Kidney epithelial cell (primary cell): ENCODE results near the gene WTIP. TPM values are rescaled to one million over a fixed set of nuclear protein-coding genes. Genes with fewer than 3 reads are reported as not detected.
A peak's percentile ranks its signal among the peaks of the same experiment; 100 is the strongest.

Experiments used
- DNase-seq: peaks from one replicate; pipeline ENCODE4 v3.0.0-alpha.2; 2010; ENCODE audit warnings: low read depth
- H3K27me3 ChIP-seq: 2 replicates; pipeline ENCODE4 v1.6.0; 2011; ENCODE audit warnings: low read length; ENCODE audit not compliant: control insufficient read depth, insufficient read depth
- H3K36me3 ChIP-seq: 2 replicates; pipeline ENCODE4 v1.5.1; 2011; ENCODE audit warnings: low read length; ENCODE audit not compliant: control insufficient read depth, insufficient read depth
- H3K4me3 ChIP-seq: 2 replicates; pipeline ENCODE4 v1.5.1; 2011; ENCODE audit warnings: low read depth, mild to moderate bottlenecking, control low read depth, low read length
- CTCF ChIP-seq: IDR thresholded peaks from 2 replicates; pipeline ENCODE4 v1.5.1; 2011; ENCODE audit warnings: mild to moderate bottlenecking, moderate library complexity, low read length, control low read depth, inconsistent platforms; ENCODE audit not compliant: insufficient read depth, poor library complexity, severe bottlenecking
- total RNA-seq: library from RNA; depleted of rRNA; stranded (reverse); fragments of >200 nt; gene quantifications from 2 replicates; pipeline ENCODE4 v1.2.3, GENCODE V29; 2015

The WTIP gene
- total RNA-seq, 1 donor from 2014 or later = 33.4 TPM

- no peaks in the 10 kb centered on the region for H3K27me3 ChIP-seq
- peak; percentile 5 for TF ChIP-seq CTCF
- no peak for DNase-seq
- no peak overlapping the region for H3K4me3 ChIP-seq
- H3K36me3 ChIP-seq = no peaks in the 10 kb centered on the region
Measured at GRCh38 chr19:34555447-34555846, 73.9 kb downstream of the WTIP start.

GRCh38 chr19:34556488-34556887 lies 74.9 kb downstream of the WTIP start:
- Histone ChIP-seq H3K36me3 (no peaks in the 10 kb centered on the region), H3K4me3 (no peak overlapping the region), H3K27me3 (no peaks in the 10 kb centered on the region)
- peak; percentile 17 for TF ChIP-seq CTCF
- no peak for DNase-seq

- TF ChIP-seq CTCF = no peak
- Histone ChIP-seq H3K36me3 (no peaks in the 10 kb centered on the region), H3K27me3 (no peaks in the 10 kb centered on the region), H3K4me3 (no peak overlapping the region)
- no peak for DNase-seq
Measured at GRCh38 chr19:34559045-34559444, 77.5 kb downstream of the WTIP start.

GRCh38 chr19:34560229-34560628 lies 78.7 kb downstream of the WTIP start:
- no peak for DNase-seq
- no peak for TF ChIP-seq CTCF
- H3K4me3 ChIP-seq = no peak overlapping the region
- no peaks in the 10 kb centered on the region for H3K27me3 ChIP-seq
- no peaks in the 10 kb centered on the region for H3K36me3 ChIP-seq

Other genes with a start within 250 kb of the WTIP start
- 14.8 and 18.6 TPM in 2 replicates for gene GARRE1, start 227.2 kb upstream of the WTIP start, total RNA-seq
- 222 and 223 TPM in 2 replicates for gene GPI, start 116.6 kb upstream of the WTIP start, total RNA-seq
- 29.0 and 31.8 TPM in 2 replicates for gene PDCD2L, start 77.4 kb upstream of the WTIP start, total RNA-seq
- gene UBA2, start 53.4 kb upstream of the WTIP start, total RNA-seq = 88.9 and 89.1 TPM in 2 replicates
- 0.38 and 0.62 TPM in 2 replicates for gene SCGB2B2, start 195.4 kb downstream of the WTIP start, total RNA-seq
- 14.7 and 17.1 TPM in 2 replicates for gene ZNF302, start 195.9 kb downstream of the WTIP start, total RNA-seq